Measurements from ENCODE around the gene ADGRL3.

Gene ADGRL3

GRCh38 chr4:61603086-61603485 is 403.0 kb downstream of the ADGRL3 start:
- Histone ChIP-seq H3K27ac (ENCODE audit: poor library complexity, severe bottlenecking) (no peak overlapping the region), H3K4me3 (ENCODE audit: severe bottlenecking) (no peak overlapping the region), H3K36me3 (ENCODE audit: low read depth) (no peaks in the 10 kb centered on the region), H3K9me3 (ENCODE audit: severe bottlenecking) (no peaks in the 10 kb centered on the region), H3K27me3 (ENCODE audit: insufficient read depth, poor library complexity, severe bottlenecking) (no peaks in the 10 kb centered on the region), H3K4me1 (ENCODE audit: insufficient read depth, poor library complexity, severe bottlenecking) (no peaks in the 10 kb centered on the region)
- no peak for TF ChIP-seq CTCF (IDR thresholded peaks at IDR 0.05; ENCODE audit: poor library complexity, severe bottlenecking)
- ATAC-seq (ENCODE audit: low read depth) (no peak), DNase-seq (ENCODE audit: low spot score) (no peak)

- Histone ChIP-seq H3K27me3 (ENCODE audit: insufficient read depth, poor library complexity, severe bottlenecking) (no peaks in the 10 kb centered on the region), H3K4me1 (ENCODE audit: insufficient read depth, poor library complexity, severe bottlenecking) (no peaks in the 10 kb centered on the region), H3K36me3 (ENCODE audit: low read depth) (no peaks in the 10 kb centered on the region), H3K9me3 (ENCODE audit: severe bottlenecking) (no peaks in the 10 kb centered on the region), H3K27ac (ENCODE audit: poor library complexity, severe bottlenecking) (no peak overlapping the region), H3K4me3 (ENCODE audit: severe bottlenecking) (no peak overlapping the region)
- TF ChIP-seq CTCF (IDR thresholded peaks at IDR 0.05; ENCODE audit: poor library complexity, severe bottlenecking): no peak
- ATAC-seq (ENCODE audit: low read depth) (no peak), DNase-seq (ENCODE audit: low spot score) (no peak)
Measured at GRCh38 chr4:61604054-61604453, 403.9 kb downstream of the ADGRL3 start.

GRCh38 chr4:61605984-61606383 is 405.9 kb downstream of the ADGRL3 start:
- no peak for DNase-seq (ENCODE audit: low spot score)
- TF ChIP-seq CTCF (IDR thresholded peaks at IDR 0.05; ENCODE audit: poor library complexity, severe bottlenecking): no peak
- no peaks in the 10 kb centered on the region for H3K4me1 ChIP-seq (ENCODE audit: insufficient read depth, poor library complexity, severe bottlenecking)
- ATAC-seq (ENCODE audit: low read depth): no peak
- H3K9me3 ChIP-seq (ENCODE audit: severe bottlenecking): no peaks in the 10 kb centered on the region
- no peaks in the 10 kb centered on the region for H3K36me3 ChIP-seq (ENCODE audit: low read depth)
- H3K4me3 ChIP-seq (ENCODE audit: severe bottlenecking): no peak overlapping the region
- no peaks in the 10 kb centered on the region for H3K27me3 ChIP-seq (ENCODE audit: insufficient read depth, poor library complexity, severe bottlenecking)
- no peak overlapping the region for H3K27ac ChIP-seq (ENCODE audit: poor library complexity, severe bottlenecking)

- H3K4me1 ChIP-seq (ENCODE audit: insufficient read depth, poor library complexity, severe bottlenecking): no peaks in the 10 kb centered on the region
- no peak for DNase-seq (ENCODE audit: low spot score)
Measured at GRCh38 chr4:61614231-61614630, 414.1 kb downstream of the ADGRL3 start.

More at GRCh38 chr4:61614231-61614630, 414.1 kb downstream of the ADGRL3 start:
- Histone ChIP-seq H3K9me3 (ENCODE audit: severe bottlenecking) (no peaks in the 10 kb centered on the region), H3K27me3 (ENCODE audit: insufficient read depth, poor library complexity, severe bottlenecking) (no peaks in the 10 kb centered on the region), H3K36me3 (ENCODE audit: low read depth) (no peaks in the 10 kb centered on the region), H3K27ac (ENCODE audit: poor library complexity, severe bottlenecking) (no peak overlapping the region), H3K4me3 (ENCODE audit: severe bottlenecking) (no peak overlapping the region)
- no peak for TF ChIP-seq CTCF (IDR thresholded peaks at IDR 0.05; ENCODE audit: poor library complexity, severe bottlenecking)
- ATAC-seq (ENCODE audit: low read depth): peak; percentile 50; the same call in 1 of the 3 replicates

Measured in RWPE2 (cell line).